SU-DHL-6 (cell line): Measurements from ENCODE around the gene AGRP.

Experiments used
- H2AFZ ChIP-seq: fragments of 200-600 bp; sonication (generic); 2 replicates; pipeline ENCODE4 v1.6.1; 2014; ENCODE audit warnings: low read depth, mild to moderate bottlenecking, moderate library complexity, mixed read lengths, antibody characterized with exemption, low read length; ENCODE audit not compliant: severe bottlenecking
- H3F3A ChIP-seq: fragments of 200-600 bp; shearing (Covaris generic); 2 replicates; pipeline ENCODE4 v1.6.0; 2016; ENCODE audit warnings: antibody characterized with exemption, mild to moderate bottlenecking; ENCODE audit not compliant: insufficient read depth
- H3K27ac ChIP-seq: fragments of 200-600 bp; sonication (generic); 2 replicates; pipeline ENCODE4 v1.5.1; 2016; ENCODE audit warnings: low read depth, mild to moderate bottlenecking, low read length, moderate library complexity, mixed read lengths
- H3K27me3 ChIP-seq: fragments of 200-600 bp; sonication (generic), shearing (Covaris generic); 2 replicates; pipeline ENCODE4 v1.6.0; 2014; ENCODE audit warnings: mild to moderate bottlenecking, low read length
- H3K36me3 ChIP-seq: fragments of 200-600 bp; sonication (generic); 2 replicates; pipeline ENCODE4 v1.6.1; 2014; ENCODE audit warnings: mild to moderate bottlenecking, low read length, mixed read lengths
- H3K4me2 ChIP-seq: fragments of 300-600, 200-600 bp; shearing (Covaris generic), sonication (generic); 2 replicates; pipeline ENCODE4 v1.6.0; 2014; ENCODE audit warnings: low read length, low read depth, mild to moderate bottlenecking; ENCODE audit not compliant: poor library complexity, severe bottlenecking
- H3K4me3 ChIP-seq: fragments of 200-600 bp; sonication (generic); 2 replicates; pipeline ENCODE4 v1.5.1; 2014; ENCODE audit warnings: antibody characterized with exemption, low read length, mild to moderate bottlenecking, mixed read lengths; ENCODE audit not compliant: insufficient read depth, poor library complexity, severe bottlenecking
- H3K79me2 ChIP-seq: fragments of 200-600 bp; sonication (generic); 2 replicates; pipeline ENCODE4 v1.6.1; 2014; ENCODE audit warnings: mild to moderate bottlenecking, low read length, moderate library complexity; ENCODE audit not compliant: insufficient read depth
- H3K9ac ChIP-seq: fragments of 200-600 bp; sonication (generic); 2 replicates; pipeline ENCODE4 v1.7.0; 2014; ENCODE audit warnings: mild to moderate bottlenecking, low read length
- H3K9me2 ChIP-seq: fragments of 200-600 bp; sonication (generic); replicated peaks from 2 replicates; pipeline ENCODE4 v1.6.1; 2014; ENCODE audit warnings: low read length; ENCODE audit not compliant: insufficient read depth
- H3K9me3 ChIP-seq: fragments of 200-600 bp; sonication (generic); 2 replicates; pipeline ENCODE4 v1.6.1; 2014; ENCODE audit warnings: low read length, mixed read lengths; ENCODE audit not compliant: insufficient read depth
- H4K20me1 ChIP-seq: fragments of 200-600 bp; sonication (generic); 2 replicates; pipeline ENCODE4 v1.6.1; 2014; ENCODE audit warnings: low read depth, mild to moderate bottlenecking, antibody characterized with exemption, low read length, moderate library complexity, mixed read lengths
- CTCF ChIP-seq: fragments of 200-600 bp; sonication (generic); IDR thresholded peaks from one replicate; pipeline ENCODE4 v1.5.1; 2017; ENCODE audit warnings: antibody characterized with exemption, mild to moderate bottlenecking, low read length, moderate library complexity; ENCODE audit not compliant: insufficient read depth, poor library complexity, severe bottlenecking
- EZH2phosphoT487 ChIP-seq: fragments of 200-600 bp; sonication (generic), shearing (Covaris generic); conservative IDR thresholded peaks from 2 replicates; pipeline ENCODE4 v1.6.1; 2018; ENCODE audit warnings: mild to moderate bottlenecking, antibody characterized with exemption, low read length, moderate library complexity, mixed read lengths

The AGRP gene

DNA sequence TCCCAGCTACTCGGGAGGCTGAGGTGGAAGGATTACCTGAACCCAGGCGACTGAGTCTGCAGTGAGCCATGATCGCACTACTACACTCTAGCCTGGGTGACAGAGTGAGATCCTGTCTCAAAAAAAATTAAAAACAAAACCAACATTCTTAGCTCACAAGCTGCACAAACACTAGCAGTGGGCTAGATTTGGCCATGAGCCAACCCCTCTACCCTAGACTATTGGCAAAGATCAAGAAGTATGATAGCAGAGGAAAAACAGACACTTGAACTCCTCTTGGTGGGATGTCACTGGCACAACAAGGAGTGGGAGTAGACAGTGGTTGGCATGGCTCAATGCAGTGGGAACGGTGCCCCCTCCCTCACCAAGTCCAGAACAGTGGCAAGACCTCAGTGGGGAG is 25.7 kb upstream of the AGRP start:
- no peaks in the 10 kb centered on the region for H3K79me2 ChIP-seq
- H3K27ac ChIP-seq = no peak overlapping the region
- H2AFZ ChIP-seq = no peak overlapping the region

DNA sequence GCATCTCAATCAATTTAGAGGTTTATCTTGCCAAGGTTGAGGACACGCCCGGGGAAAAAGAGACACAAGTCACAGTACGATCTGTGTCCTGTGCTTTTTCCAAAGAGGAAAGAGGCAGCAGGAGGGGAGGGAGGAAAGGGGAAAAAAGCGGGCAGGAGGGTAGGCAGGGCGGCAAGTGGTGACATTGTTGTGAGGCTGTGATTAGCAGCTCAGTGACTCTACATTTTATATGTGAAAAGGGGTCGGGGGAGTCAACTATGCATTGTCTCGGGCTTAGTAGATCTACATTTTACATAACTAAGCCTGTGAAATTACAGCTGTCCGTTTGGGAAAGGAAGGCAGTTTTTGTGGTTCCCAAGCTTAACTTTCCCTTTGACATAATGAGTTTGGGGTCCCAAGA is 23.1 kb upstream of the AGRP start:
- Histone ChIP-seq H3K27me3 (no peaks in the 10 kb centered on the region), H3K36me3 (no peaks in the 10 kb centered on the region), H3K4me3 (no peak overlapping the region), H2AFZ (no peak overlapping the region), H4K20me1 (no peaks in the 10 kb centered on the region), H3F3A (0 out of 2 replicates have a peak, but pooled peaks cover 4% of the 10 kb centered on the region), H3K9me3 (no peaks in the 10 kb centered on the region), H3K9me2 (no peaks in the 10 kb centered on the region), H3K9ac (no peak overlapping the region), H3K27ac (no peak overlapping the region), H3K4me2 (no peak overlapping the region), H3K79me2 (no peaks in the 10 kb centered on the region)
- TF ChIP-seq CTCF = no peak
- TF ChIP-seq EZH2phosphoT487 = no peak

More for the DNA sequence above, 25.7 kb upstream of the AGRP start:
- H3K9me3 ChIP-seq = no peaks in the 10 kb centered on the region
- H3K4me3 ChIP-seq = no peak overlapping the region
- no peaks in the 10 kb centered on the region for H3K36me3 ChIP-seq
- no peaks in the 10 kb centered on the region for H3K9me2 ChIP-seq
- H3K4me2 ChIP-seq = no peak overlapping the region
- H4K20me1 ChIP-seq = no peaks in the 10 kb centered on the region
- no peaks in the 10 kb centered on the region for H3K27me3 ChIP-seq
- no peak overlapping the region for H3K9ac ChIP-seq
- TF ChIP-seq EZH2phosphoT487 (no peak), CTCF (no peak)
- H3F3A ChIP-seq = 0 out of 2 replicates have a peak, but pooled peaks cover 3% of the 10 kb centered on the region

DNA sequence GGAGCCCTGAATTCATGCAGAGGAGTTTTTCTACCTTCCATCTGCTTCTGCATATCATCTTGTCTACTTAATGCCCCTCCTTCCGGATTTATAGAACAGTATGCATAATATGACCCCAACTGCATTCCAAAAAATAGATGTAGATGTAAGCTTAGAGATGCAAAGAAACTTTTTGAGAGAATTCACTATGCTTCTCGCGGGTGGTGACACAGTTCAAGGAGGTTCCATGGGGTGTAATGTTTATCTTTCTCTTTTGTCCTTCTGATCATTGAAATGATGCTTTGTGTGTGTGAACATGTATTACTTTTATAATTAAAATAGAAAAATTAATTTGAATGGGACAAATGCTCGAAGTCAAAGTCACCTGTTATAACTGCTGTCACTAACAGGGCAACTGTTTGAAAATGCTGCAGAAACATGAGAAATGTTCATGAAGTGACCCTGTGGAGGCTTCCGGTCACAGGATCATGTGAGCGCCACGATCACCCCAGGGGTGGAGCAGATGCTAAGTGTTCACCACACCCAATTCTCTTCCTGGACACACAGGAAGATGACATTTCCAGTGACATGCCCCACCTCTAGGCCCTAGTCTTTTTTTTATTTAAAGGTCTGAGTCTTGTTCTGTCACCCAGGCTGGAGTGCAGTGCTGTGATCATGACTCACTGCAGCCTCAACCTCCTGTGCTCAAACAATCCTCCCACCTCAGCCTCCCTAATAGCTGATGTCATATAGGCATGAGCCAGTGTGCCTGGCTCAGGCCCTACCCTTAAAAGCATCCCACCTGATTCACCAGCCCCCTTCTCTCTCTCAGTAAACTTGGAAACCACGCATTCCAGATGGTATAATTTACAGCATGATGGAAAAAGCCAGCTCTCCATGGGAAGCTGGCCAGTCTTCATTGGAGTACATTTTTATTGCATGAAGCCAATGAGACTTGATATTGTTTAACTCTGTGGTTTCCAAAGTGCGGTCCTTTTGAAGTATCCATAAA is 21.0 kb upstream of the AGRP start:
- H3K27ac ChIP-seq = no peak overlapping the region
- H3K4me2 ChIP-seq = no peak overlapping the region
- H3K27me3 ChIP-seq = no peaks in the 10 kb centered on the region
- no peak for TF ChIP-seq CTCF
- no peak for TF ChIP-seq EZH2phosphoT487
- H3K9me3 ChIP-seq = no peaks in the 10 kb centered on the region
- 0 out of 2 replicates have a peak, but pooled peaks cover 4% of the 10 kb centered on the region for H3F3A ChIP-seq
- H3K4me3 ChIP-seq = no peak overlapping the region
- no peak overlapping the region for H2AFZ ChIP-seq
- H4K20me1 ChIP-seq = no peaks in the 10 kb centered on the region
- H3K9ac ChIP-seq = no peak overlapping the region
- no peaks in the 10 kb centered on the region for H3K36me3 ChIP-seq
- H3K9me2 ChIP-seq = no peaks in the 10 kb centered on the region
- no peaks in the 10 kb centered on the region for H3K79me2 ChIP-seq
